ENCODE measurements around the gene SBK2. TPM values are rescaled to one million over a fixed set of nuclear protein-coding genes. Genes with fewer than 3 reads are reported as not detected.

Gene SBK2
- total and polyA plus RNA-seq, 8 donors: not detected

DNA sequence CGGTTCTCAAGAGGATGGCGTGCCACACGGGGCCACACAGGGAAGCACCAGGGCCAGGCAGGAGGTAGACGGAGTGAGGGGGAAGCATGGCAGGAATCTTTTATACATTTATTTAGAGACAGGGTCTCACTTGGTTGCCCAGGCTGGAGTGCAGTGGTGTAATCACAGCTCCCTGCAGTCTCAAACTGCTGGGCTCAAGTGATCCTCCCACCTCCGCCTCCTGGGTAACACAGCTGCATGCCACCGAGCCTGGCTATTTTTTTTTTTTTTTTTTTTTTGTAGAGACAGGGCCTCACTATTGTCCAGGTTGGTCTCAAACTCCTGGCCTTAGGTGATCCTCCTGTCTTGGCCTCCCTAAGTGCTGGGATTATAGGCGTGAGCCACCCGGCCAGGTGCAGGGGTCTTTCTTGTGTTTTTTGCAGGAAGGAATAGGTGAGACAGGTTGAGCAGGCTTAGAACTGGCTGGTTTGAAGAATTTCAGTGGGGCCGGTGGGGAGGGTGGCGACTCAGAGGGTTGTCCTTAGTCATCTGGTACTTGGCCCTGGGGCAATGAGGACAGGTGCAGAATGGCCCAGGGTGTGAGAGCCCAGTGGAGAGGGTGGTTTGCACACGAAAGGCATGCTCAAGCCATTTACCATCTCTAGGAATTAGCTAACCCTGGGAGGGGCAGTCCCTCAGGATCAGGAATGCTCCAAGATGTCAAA, 41.1 kb downstream of the SBK2 start:
- intact Hi-C loops (cut with DNase I; ENCODE audit: low total_unique reads): loop anchor here (10.0 kb wide), 2 partner anchors 211 to 351 kb away; partner anchors contain the start of genes BRSK1, HSPBP1 and TNNT1
- Histone ChIP-seq H3K27me3 (peaks cover 0 to 40% (median 9%) of the 10 kb centered on the region in 3 donors), H3K9me3 (no peaks in the 10 kb centered on the region), H3K27ac (no peak overlapping the region), H3K36me3 (peaks cover 0 to 28% (median 11%) of the 10 kb centered on the region in 4 donors), H3K4me3 (no peak overlapping the region), H3K4me1 (peaks cover 0 to 52% (median 23%) of the 10 kb centered on the region in 4 donors)
- no peak for TF ChIP-seq EP300 (IDR thresholded peaks at IDR 0.05)
- TF ChIP-seq POLR2A (IDR thresholded peaks at IDR 0.05): no peak
- TF ChIP-seq POLR2AphosphoS5 (IDR thresholded peaks at IDR 0.05): no peak
- TF ChIP-seq, protein P1, sequence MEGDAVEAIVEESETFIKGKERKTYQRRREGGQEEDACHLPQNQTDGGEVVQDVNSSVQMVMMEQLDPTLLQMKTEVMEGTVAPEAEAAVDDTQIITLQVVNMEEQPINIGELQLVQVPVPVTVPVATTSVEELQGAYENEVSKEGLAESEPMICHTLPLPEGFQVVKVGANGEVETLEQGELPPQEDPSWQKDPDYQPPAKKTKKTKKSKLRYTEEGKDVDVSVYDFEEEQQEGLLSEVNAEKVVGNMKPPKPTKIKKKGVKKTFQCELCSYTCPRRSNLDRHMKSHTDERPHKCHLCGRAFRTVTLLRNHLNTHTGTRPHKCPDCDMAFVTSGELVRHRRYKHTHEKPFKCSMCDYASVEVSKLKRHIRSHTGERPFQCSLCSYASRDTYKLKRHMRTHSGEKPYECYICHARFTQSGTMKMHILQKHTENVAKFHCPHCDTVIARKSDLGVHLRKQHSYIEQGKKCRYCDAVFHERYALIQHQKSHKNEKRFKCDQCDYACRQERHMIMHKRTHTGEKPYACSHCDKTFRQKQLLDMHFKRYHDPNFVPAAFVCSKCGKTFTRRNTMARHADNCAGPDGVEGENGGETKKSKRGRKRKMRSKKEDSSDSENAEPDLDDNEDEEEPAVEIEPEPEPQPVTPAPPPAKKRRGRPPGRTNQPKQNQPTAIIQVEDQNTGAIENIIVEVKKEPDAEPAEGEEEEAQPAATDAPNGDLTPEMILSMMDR (IDR thresholded peaks at IDR 0.05): no peak
- DNase-seq: no peak
- 71 to 92% (median 82%) methylated on average over 11 of the region's 11 CpGs for WGBS, 5 donors

DNA sequence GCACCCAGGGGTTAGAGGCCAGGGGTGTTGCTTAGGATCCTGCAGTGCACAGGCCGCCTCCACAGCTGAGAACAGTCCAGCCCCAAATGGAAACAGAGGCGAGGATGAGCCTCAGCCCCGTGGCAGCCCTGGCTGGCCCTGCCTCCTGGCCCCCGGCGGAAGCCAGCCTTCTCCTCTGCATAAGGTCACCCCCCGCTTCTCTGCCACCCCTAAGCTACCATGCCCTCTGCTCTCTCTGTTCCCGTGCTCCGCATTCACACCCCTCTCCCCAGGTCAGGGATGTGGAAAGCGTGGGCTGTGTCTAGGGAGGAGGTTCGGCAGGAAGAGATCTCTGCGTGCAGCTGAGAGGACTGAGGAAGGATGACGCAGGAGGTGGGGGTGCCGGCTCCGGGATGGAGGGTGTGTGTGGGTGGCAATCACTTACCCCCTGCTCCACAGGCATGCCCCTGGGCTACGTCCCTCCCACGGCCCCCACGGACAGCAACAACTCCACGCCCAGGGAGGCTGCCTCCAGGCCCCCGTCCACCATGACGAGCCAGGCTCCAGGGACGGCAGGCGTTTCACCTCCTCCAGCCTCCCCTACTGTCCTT, 42.7 kb downstream of the SBK2 start:
- H3K36me3 ChIP-seq: peaks cover 0 to 12% (median 5%) of the 10 kb centered on the region in 4 donors
- intact Hi-C loops (cut with DNase I; ENCODE audit: low total_unique reads): loop anchor here (10.0 kb wide), 2 partner anchors 209 to 349 kb away; partner anchors contain the start of genes BRSK1, HSPBP1 and TNNT1
- 42 to 61% (median 47%) methylated on average over 11 to 22 of the region's 22 CpGs for WGBS, 5 donors
- TF ChIP-seq EP300 (IDR thresholded peaks at IDR 0.05) (no peak), POLR2A (IDR thresholded peaks at IDR 0.05) (no peak)
- TF ChIP-seq, protein P1 (IDR thresholded peaks at IDR 0.05): no peak
- DNase-seq: peak in 1 of 2 donors; percentile 65
- no peaks in the 10 kb centered on the region for H3K9me3 ChIP-seq
- peaks cover 0 to 55% (median 11%) of the 10 kb centered on the region in 3 donors for H3K27me3 ChIP-seq
- peak overlapping the region in 4 of 5 donors; percentile 31 to 96 (median 60) for H3K27ac ChIP-seq
- peaks cover 0 to 63% (median 28%) of the 10 kb centered on the region in 4 donors for H3K4me1 ChIP-seq
- H3K4me3 ChIP-seq: peak overlapping the region in 2 of 4 donors; percentile 14 to 25

DNA sequence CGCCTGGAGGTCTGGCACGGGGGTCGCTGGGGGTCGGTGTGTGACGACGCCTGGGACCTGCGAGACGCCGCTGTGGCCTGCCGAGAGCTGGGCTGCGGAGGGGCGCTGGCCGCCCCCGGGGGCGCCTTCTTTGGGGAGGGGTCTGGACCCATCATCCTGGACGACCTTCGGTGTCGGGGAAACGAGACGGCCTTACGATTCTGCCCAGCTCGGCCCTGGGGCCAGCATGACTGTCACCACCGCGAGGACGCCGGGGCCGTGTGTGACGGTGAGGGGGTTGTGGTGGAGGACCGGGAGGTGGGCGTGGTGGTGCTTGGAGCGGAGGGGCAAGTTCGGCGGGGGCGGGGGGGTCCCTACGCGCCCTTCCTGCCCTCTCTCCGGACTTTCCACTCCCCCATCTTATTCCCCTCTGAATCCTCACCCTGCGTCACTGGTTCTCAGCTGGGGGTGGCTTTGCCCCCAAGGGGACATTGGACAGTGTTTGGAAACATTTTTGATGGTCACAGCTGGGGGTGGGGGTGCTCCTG, 43.2 kb downstream of the SBK2 start:
- Histone ChIP-seq H3K4me3 (peak overlapping the region in 2 of 4 donors; percentile 14 to 25), H3K9me3 (no peaks in the 10 kb centered on the region), H3K36me3 (peaks cover 0 to 8% (median 3%) of the 10 kb centered on the region in 4 donors), H3K4me1 (peaks cover 0 to 63% (median 30%) of the 10 kb centered on the region in 4 donors), H3K27ac (peak overlapping the region in 4 of 5 donors; percentile 31 to 96 (median 60)), H3K27me3 (peaks cover 0 to 61% (median 16%) of the 10 kb centered on the region in 3 donors)
- DNase-seq: peak in 1 of 2 donors; percentile 16
- intact Hi-C loops (cut with DNase I; ENCODE audit: low total_unique reads): loop anchor here (10.0 kb wide), 2 partner anchors 209 to 349 kb away; partner anchors contain the start of genes BRSK1, HSPBP1 and TNNT1
- 14 to 62% (median 45%) methylated on average over 12 to 38 of the region's 38 CpGs for WGBS, 5 donors
- TF ChIP-seq POLR2AphosphoS5 (IDR thresholded peaks at IDR 0.05) (no peak), EP300 (IDR thresholded peaks at IDR 0.05) (no peak), POLR2A (IDR thresholded peaks at IDR 0.05) (no peak)
- TF ChIP-seq, protein P1 (IDR thresholded peaks at IDR 0.05): no peak

DNA sequence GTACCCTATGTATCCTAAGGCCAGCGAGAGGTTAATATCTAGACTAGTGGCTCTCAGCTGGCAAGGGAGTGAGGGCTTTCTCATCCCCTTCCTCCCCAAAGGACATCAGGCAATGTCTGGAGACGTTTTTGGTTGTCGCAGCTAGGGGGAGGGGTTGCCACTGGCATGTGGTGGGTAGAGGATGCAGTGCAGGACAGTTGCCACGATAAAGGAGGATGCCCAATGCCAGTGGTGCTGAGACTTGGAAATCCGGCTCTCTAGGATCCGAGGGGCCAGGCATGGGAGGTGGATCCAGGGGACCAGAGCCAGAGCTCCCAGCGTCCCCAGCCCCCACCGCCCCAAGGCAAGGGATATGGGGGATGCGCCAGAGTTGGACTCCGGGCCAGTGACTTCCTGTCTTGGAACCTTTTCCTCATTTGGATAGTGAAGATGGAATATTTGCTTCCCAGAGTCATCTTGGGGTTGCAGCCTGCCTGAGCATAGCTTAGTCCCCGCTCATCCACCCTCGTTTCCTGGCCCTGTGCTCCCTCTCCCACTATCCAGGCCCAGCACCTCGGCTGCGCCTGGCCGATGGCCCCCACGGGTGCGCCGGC, 43.8 kb downstream of the SBK2 start:
- Histone ChIP-seq H3K36me3 (peaks cover 0 to 4% (median 1%) of the 10 kb centered on the region in 4 donors), H3K27me3 (peaks cover 0 to 61% (median 16%) of the 10 kb centered on the region in 3 donors), H3K4me1 (peaks cover 0 to 60% (median 33%) of the 10 kb centered on the region in 4 donors), H3K9me3 (no peaks in the 10 kb centered on the region), H3K27ac (peak overlapping the region in 4 of 5 donors; percentile 31 to 96 (median 60)), H3K4me3 (peak overlapping the region in 2 of 4 donors; percentile 14 to 25)
- no peak for TF ChIP-seq EP300 (IDR thresholded peaks at IDR 0.05)
- 38 to 63% (median 51%) methylated on average over 12 to 18 of the region's 18 CpGs for WGBS, 5 donors
- intact Hi-C loops (cut with DNase I; ENCODE audit: low total_unique reads): loop anchor here (10.0 kb wide), 2 partner anchors 208 to 348 kb away; partner anchors contain the start of genes BRSK1, HSPBP1 and TNNT1
- DNase-seq: peak in 1 of 2 donors; percentile 64
